Neural crest cell (in vitro differentiated cells): ENCODE results near the gene RNF25. TPM values are rescaled to one million over a fixed set of nuclear protein-coding genes. Genes with fewer than 3 reads are reported as not detected.
A peak's percentile ranks its signal among the peaks of the same experiment; 100 is the strongest.

ENCODE experiments used
- DNase-seq: peaks from one replicate; pipeline ENCODE4 v3.0.0; 2021; ENCODE audit warnings: low read depth, mixed read lengths, low spot score
- H3K27ac Mint-ChIP-seq: one replicate; pipeline ENCODE4 v1.8.0; 2021; ENCODE audit warnings: mild to moderate bottlenecking, mixed read lengths; ENCODE audit not compliant: unreplicated experiment
- H3K27me3 Mint-ChIP-seq: 2 replicates; pipeline ENCODE4 v1.8.0; 2021; ENCODE audit warnings: low read depth, mild to moderate bottlenecking, mixed read lengths
- H3K36me3 Mint-ChIP-seq: 2 replicates; pipeline ENCODE4 v1.8.0; 2021; ENCODE audit warnings: low read depth, mild to moderate bottlenecking, mixed read lengths
- H3K4me1 Mint-ChIP-seq: 2 replicates; pipeline ENCODE4 v1.8.0; 2021; ENCODE audit warnings: mixed read lengths
- H3K4me3 Mint-ChIP-seq: one replicate; pipeline ENCODE4 v1.8.0; 2021; ENCODE audit warnings: mild to moderate bottlenecking, mixed read lengths
- H3K9me3 Mint-ChIP-seq: 2 replicates; pipeline ENCODE4 v1.8.0; 2021; ENCODE audit warnings: mixed read lengths
- long read RNA-seq: library from polyadenylated mRNA; unstranded; transcript quantifications from one replicate; pipeline ENCODE4 v2.0.0, GENCODE V29; 2020
- total RNA-seq: library from RNA; stranded (reverse); gene quantifications from 2 replicates; pipeline ENCODE4 v1.2.1, GENCODE V29; 2021
- TF ChIP-seq, protein P1 (sequence below): fragments of 200-600 bp; sonication (generic); conservative IDR thresholded peaks from 2 replicates; pipeline ENCODE4 v1.5.0; 2021; ENCODE audit warnings: antibody characterized with exemption, mild to moderate bottlenecking

RNF25 gene, protein sequence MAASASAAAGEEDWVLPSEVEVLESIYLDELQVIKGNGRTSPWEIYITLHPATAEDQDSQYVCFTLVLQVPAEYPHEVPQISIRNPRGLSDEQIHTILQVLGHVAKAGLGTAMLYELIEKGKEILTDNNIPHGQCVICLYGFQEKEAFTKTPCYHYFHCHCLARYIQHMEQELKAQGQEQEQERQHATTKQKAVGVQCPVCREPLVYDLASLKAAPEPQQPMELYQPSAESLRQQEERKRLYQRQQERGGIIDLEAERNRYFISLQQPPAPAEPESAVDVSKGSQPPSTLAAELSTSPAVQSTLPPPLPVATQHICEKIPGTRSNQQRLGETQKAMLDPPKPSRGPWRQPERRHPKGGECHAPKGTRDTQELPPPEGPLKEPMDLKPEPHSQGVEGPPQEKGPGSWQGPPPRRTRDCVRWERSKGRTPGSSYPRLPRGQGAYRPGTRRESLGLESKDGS
- total RNA-seq, result 35.6 and 39.2 TPM in 2 replicates
- long read RNA-seq, transcript RNF25-201 (10 exons, 1,914 nt), result major isoform, 24 of 29 reads
- long read RNA-seq, partial matches to known transcripts, result 3 of 29 reads
- long read RNA-seq, other reads (novel, unspliced or antisense), result 1 of 29 reads

DNA sequence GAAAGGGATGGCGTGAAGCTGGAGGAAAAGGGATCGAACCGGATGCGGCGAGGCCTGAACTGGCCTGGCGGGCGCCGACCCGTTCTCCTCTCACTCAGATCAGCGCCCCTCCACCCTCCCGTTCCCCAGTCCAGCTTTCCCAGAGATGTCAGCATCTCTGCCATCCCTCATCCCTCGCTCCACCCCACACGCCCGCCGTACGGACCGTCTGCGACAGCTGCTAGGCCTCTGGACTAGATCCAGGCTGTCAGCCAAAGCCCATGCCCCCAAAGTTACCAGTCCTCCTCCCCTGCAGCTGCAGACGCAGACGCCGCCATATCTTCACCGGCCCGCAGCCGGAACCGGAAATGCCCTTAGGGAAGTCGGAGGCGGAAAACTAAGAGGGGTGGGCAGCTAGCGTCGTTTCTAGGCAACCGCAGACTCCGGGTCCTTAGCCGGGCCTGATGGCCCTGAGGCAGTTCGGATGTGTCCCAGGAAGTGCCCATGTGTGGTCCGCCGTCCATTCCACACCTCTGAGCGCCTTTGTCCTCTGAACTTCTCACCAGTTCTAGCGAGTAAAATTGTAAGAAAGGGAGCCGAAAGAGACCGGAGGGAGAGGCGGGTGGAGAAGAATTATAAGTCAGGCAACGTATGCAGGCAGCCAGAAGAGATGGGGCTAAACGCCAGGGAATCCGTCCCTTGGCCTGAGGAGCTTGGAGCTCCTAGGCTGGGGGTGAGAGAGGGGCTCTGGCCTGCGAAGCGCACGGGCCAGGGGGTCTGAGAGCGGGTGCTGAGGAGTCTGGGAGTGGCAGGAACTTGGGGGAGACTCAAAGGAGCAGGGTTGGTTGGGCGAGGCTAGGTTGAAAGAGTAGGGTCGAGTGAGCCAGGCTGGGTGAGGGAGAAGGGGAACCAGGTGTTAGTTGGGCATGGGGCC, at the start of gene RNF25, which contains the start of gene STK36:
RNF25 (minus strand) TSS at position 349 of the 913 bp plus-strand sequence; CDS start at position 317, 32 bp downstream.
STK36 (plus strand) TSS at position 433 of the 913 bp plus-strand sequence. CDS start 744 bp downstream, outside the sequence.
- H3K27me3 Mint-ChIP-seq, result no peaks in the 10 kb centered on the region
- H3K4me3 Mint-ChIP-seq, result peak within 1 kb of the TSS; percentile 97
- H3K9me3 Mint-ChIP-seq, result no peaks in the 10 kb centered on the region
- TF ChIP-seq, protein P1, sequence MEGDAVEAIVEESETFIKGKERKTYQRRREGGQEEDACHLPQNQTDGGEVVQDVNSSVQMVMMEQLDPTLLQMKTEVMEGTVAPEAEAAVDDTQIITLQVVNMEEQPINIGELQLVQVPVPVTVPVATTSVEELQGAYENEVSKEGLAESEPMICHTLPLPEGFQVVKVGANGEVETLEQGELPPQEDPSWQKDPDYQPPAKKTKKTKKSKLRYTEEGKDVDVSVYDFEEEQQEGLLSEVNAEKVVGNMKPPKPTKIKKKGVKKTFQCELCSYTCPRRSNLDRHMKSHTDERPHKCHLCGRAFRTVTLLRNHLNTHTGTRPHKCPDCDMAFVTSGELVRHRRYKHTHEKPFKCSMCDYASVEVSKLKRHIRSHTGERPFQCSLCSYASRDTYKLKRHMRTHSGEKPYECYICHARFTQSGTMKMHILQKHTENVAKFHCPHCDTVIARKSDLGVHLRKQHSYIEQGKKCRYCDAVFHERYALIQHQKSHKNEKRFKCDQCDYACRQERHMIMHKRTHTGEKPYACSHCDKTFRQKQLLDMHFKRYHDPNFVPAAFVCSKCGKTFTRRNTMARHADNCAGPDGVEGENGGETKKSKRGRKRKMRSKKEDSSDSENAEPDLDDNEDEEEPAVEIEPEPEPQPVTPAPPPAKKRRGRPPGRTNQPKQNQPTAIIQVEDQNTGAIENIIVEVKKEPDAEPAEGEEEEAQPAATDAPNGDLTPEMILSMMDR, result no peak
- H3K4me1 Mint-ChIP-seq, result peaks cover 20% of the 10 kb centered on the region
- H3K36me3 Mint-ChIP-seq, result peaks cover 2% of the 10 kb centered on the region
- peak; percentile 72 for DNase-seq
- H3K27ac Mint-ChIP-seq, result peak within 1 kb of the TSS; percentile 99

DNA sequence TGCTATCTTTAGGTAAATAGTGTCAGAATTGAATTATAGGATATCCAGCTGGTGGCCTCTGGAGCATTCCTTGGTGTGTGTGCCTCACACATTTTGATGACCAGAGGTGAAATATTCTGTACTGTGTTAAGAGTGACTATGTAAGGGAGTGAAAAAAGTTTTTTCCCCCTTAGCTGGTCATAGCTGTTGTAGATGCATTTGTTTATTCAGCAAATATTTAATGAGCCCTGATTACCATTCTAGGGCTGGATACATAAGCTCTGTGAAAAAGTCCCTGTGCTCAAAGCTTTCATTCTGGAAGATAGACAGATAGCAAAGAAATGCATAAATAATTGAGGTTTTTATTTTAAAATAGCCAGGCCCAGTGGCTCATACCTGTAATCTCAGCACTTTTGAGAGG, 49.7 kb upstream of the RNF25 start:
- Mint-ChIP-seq H3K4me3 (no peak overlapping the region), H3K4me1 (peaks cover 25% of the 10 kb centered on the region), H3K36me3 (peaks cover 22% of the 10 kb centered on the region), H3K27me3 (no peaks in the 10 kb centered on the region), H3K27ac (no peak overlapping the region), H3K9me3 (peaks cover 5% of the 10 kb centered on the region)
- DNase-seq, result no peak
- TF ChIP-seq, protein P1, result no peak

DNA sequence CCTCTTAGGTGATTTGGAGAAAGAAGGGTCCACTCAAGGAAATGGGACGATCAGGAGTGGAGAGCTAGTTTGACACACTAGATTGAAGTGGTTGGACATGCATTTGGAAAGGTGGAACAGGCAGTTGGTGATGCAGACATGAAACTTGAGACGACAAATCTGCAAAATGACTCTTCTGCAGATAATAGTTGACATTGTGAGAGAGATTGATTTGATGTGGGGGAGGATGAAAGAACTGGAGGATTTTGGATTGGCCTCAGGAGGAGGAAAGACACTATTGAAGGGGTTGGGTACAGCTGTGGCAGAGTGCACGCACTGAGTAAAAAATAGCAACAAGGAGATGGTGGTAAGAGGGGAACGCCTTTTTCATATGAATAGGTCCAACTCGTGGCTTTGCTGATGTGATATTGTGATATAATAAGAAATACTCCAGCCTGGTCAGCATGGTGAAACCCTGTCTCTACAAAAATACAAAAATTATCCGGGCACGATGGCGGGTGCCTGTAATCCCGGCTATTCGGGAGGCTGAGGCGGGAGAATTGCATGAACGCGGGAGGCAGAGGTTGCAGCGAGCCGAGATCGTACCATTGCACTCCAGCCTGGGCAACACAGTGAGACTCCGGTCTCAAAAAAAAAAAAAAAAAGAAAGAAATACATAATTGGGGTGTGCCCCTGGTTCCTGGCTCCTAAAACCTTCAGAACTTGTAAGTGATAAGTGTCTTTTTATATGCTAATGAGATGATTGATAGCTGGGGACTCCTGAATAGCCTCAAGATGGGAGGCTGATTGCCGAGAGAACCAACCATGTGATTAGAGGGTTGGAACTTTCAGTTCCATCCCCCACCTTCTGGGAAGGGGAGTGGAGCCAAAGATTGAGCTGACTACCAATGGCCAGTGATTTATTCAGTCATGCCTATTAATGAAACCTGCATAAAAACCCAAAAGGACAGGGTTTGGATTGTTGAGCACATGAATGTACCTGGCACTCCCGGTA, 48.5 kb upstream of the RNF25 start:
- TF ChIP-seq, protein P1, result no peak
- Mint-ChIP-seq H3K27me3 (no peaks in the 10 kb centered on the region), H3K4me1 (peaks cover 25% of the 10 kb centered on the region), H3K27ac (no peak overlapping the region), H3K9me3 (no peaks in the 10 kb centered on the region), H3K4me3 (no peak overlapping the region), H3K36me3 (peaks cover 15% of the 10 kb centered on the region)
- no peak for DNase-seq

DNA sequence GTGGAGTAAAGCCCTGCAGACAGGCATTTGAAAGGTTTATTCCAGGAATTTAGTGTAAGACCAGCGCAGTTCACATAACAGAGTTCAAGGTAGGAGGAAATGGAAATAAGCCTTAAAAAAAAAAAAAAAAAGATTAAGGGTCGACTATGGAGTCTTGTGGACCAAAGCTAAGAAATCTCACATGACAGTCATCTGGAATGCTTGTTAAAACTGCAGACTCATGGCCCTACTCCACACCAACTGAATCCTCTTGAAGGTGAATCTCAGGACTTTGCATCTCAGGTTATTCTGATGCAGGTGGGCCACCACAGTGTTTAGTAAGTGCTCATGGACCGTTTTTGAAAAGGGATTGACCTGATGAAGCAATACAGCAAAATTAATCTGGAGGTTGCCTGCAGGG, 47.7 kb upstream of the RNF25 start:
- H3K27me3 Mint-ChIP-seq, result no peaks in the 10 kb centered on the region
- peak overlapping the region; percentile 60 for H3K27ac Mint-ChIP-seq
- H3K9me3 Mint-ChIP-seq, result no peaks in the 10 kb centered on the region
- TF ChIP-seq, protein P1, result no peak
- H3K4me1 Mint-ChIP-seq, result peaks cover 25% of the 10 kb centered on the region
- no peak overlapping the region for H3K4me3 Mint-ChIP-seq
- no peak for DNase-seq
- H3K36me3 Mint-ChIP-seq, result peaks cover 15% of the 10 kb centered on the region
